Measurements from ENCODE around the gene FITM1. TPM values are rescaled to one million over a fixed set of nuclear protein-coding genes. Genes with fewer than 3 reads are reported as not detected.
A peak's percentile ranks its signal among the peaks of the same experiment; 100 is the strongest.

The FITM1 gene
- total RNA-seq, 3 donors from 2014 or later (not counting 1 experiment from before 2014, with no cell fraction given): 0.80 to 2.8 (median 2.3) TPM

- 8% methylated on average over 63 of the region's 63 CpGs for WGBS (ENCODE audit: insufficient coverage)
- Histone ChIP-seq H3K27ac (ENCODE audit: low read length) (peak within 1 kb of the TSS; percentile 22), H3K36me3 (ENCODE audit: control insufficient read depth, insufficient read depth, low read length) (peaks cover 23% of the 10 kb centered on the region), H3K27me3 (ENCODE audit: control insufficient read depth, insufficient read depth, low read length) (no peaks in the 10 kb centered on the region), H3K4me1 (ENCODE audit: control insufficient read depth, insufficient read depth, low read length) (peaks cover 26% of the 10 kb centered on the region), H3K9me3 (ENCODE audit: control insufficient read depth, insufficient read depth, low read length) (no peaks in the 10 kb centered on the region), H3K4me3 (ENCODE audit: low read length) (peak within 1 kb of the TSS; percentile 34)
- DNase-seq (peak; percentile 68 to 87), ATAC-seq (peak; percentile 87 to 93 (median 91))
- Mint-ChIP-seq H3K9me3 (no peaks in the 10 kb centered on the region), H3K4me3 (peak within 1 kb of the TSS; percentile 92), H3K27ac (peak within 1 kb of the TSS; percentile 77 to 89), H3K36me3 (no peaks in the 10 kb centered on the region), H3K4me1 (peaks cover 5 to 32% of the 10 kb centered on the region in 2 donors), H3K27me3 (ENCODE audit: low read depth in 2 of 2) (no peaks in the 10 kb centered on the region)
- intact Hi-C loops (cut with micrococcal nuclease): no loop called here
- TF ChIP-seq CTCF (IDR thresholded peaks at IDR 0.05): no peak
Measured at GRCh38 chr14:24171422-24172260, 41.2 kb downstream of the FITM1 start, which contains the start of gene REC8. REC8 (plus strand) TSS chr14:24172080; CDS start chr14:24172553, 473 bp downstream.

GRCh38 chr14:24172261-24172860 lies 41.9 kb downstream of the FITM1 start:
- peak overlapping the region; percentile 77 to 89 for H3K27ac Mint-ChIP-seq
- WGBS (ENCODE audit: insufficient coverage): 34% methylated on average over 30 of the region's 30 CpGs

GRCh38 chr14:24172871-24173281 lies 42.4 kb downstream of the FITM1 start:
- no peaks in the 10 kb centered on the region for H3K27me3 ChIP-seq (ENCODE audit: control insufficient read depth, insufficient read depth, low read length)
- peaks cover 26% of the 10 kb centered on the region for H3K4me1 ChIP-seq (ENCODE audit: control insufficient read depth, insufficient read depth, low read length)
- intact Hi-C loops (cut with micrococcal nuclease): no loop called here
- H3K36me3 ChIP-seq (ENCODE audit: control insufficient read depth, insufficient read depth, low read length): peaks cover 22% of the 10 kb centered on the region
- H3K4me1 Mint-ChIP-seq: peaks cover 5 to 27% of the 10 kb centered on the region in 2 donors
- DNase-seq (peak in 1 of 2 donors; percentile 33), ATAC-seq (no peak)
- H3K4me3 ChIP-seq (ENCODE audit: low read length): no peak overlapping the region
- H3K27ac Mint-ChIP-seq: peak overlapping the region; percentile 56 to 58
- no peak for TF ChIP-seq CTCF (IDR thresholded peaks at IDR 0.05)
- peak overlapping the region; percentile 35 for H3K4me3 Mint-ChIP-seq
- no peaks in the 10 kb centered on the region for H3K27me3 Mint-ChIP-seq (ENCODE audit: low read depth in 2 of 2)
- no peak overlapping the region for H3K27ac ChIP-seq (ENCODE audit: low read length)
- H3K9me3 ChIP-seq (ENCODE audit: control insufficient read depth, insufficient read depth, low read length): no peaks in the 10 kb centered on the region
- 86% methylated on average over 20 of the region's 20 CpGs for WGBS (ENCODE audit: insufficient coverage)
- H3K9me3 Mint-ChIP-seq: no peaks in the 10 kb centered on the region
- no peaks in the 10 kb centered on the region for H3K36me3 Mint-ChIP-seq

More at GRCh38 chr14:24172261-24172860, 41.9 kb downstream of the FITM1 start:
- H3K4me1 ChIP-seq (ENCODE audit: control insufficient read depth, insufficient read depth, low read length): peaks cover 26% of the 10 kb centered on the region
- no peaks in the 10 kb centered on the region for H3K27me3 ChIP-seq (ENCODE audit: control insufficient read depth, insufficient read depth, low read length)
- Mint-ChIP-seq H3K4me1 (peaks cover 5 to 31% of the 10 kb centered on the region in 2 donors), H3K4me3 (peak overlapping the region; percentile 92), H3K9me3 (no peaks in the 10 kb centered on the region), H3K27me3 (ENCODE audit: low read depth in 2 of 2) (no peaks in the 10 kb centered on the region), H3K36me3 (no peaks in the 10 kb centered on the region)
- DNase-seq: no peak
- intact Hi-C loops (cut with micrococcal nuclease): no loop called here
- H3K36me3 ChIP-seq (ENCODE audit: control insufficient read depth, insufficient read depth, low read length): peaks cover 24% of the 10 kb centered on the region
- H3K4me3 ChIP-seq (ENCODE audit: low read length): peak overlapping the region; percentile 34
- no peaks in the 10 kb centered on the region for H3K9me3 ChIP-seq (ENCODE audit: control insufficient read depth, insufficient read depth, low read length)
- no peak for TF ChIP-seq CTCF (IDR thresholded peaks at IDR 0.05)
- ATAC-seq: no peak
- peak overlapping the region; percentile 22 for H3K27ac ChIP-seq (ENCODE audit: low read length)

Measured in natural killer cell (primary cell).